ENCODE results near the gene SNTA1.
"Not testable (repeated sequence)": the region's sequence is repeated elsewhere in the genome, so short reads cannot be mapped to it uniquely, and the experiment has no call there.

The SNTA1 gene

GRCh38 chr20:33431797-33432381 is 11.7 kb downstream of the SNTA1 start:
- DNase-seq (ENCODE audit: low spot score), result no peak

- DNase-seq (ENCODE audit: low spot score), result not testable (repeated sequence)
Observed at GRCh38 chr20:33423875-33424274, 19.7 kb downstream of the SNTA1 start.

- DNase-seq (ENCODE audit: low spot score), result no peak
Observed at GRCh38 chr20:33423141-33423834, 20.3 kb downstream of the SNTA1 start.

- no peak for DNase-seq (ENCODE audit: low spot score)
Observed at GRCh38 chr20:33419140-33419974, 24.2 kb downstream of the SNTA1 start.

GRCh38 chr20:33418033-33418432 is 25.5 kb downstream of the SNTA1 start:
- no peak for DNase-seq (ENCODE audit: low spot score)

- peak; percentile 73 for DNase-seq (ENCODE audit: low spot score)
Observed at GRCh38 chr20:33415948-33416347, 27.6 kb downstream of the SNTA1 start.

- no peak for DNase-seq (ENCODE audit: low spot score)
Observed at GRCh38 chr20:33412484-33412838, 31.1 kb downstream of the SNTA1 start.

GRCh38 chr20:33411711-33412483 is 31.7 kb downstream of the SNTA1 start:
- DNase-seq (ENCODE audit: low spot score), result no peak

GRCh38 chr20:33411242-33411641 is 32.3 kb downstream of the SNTA1 start:
- DNase-seq (ENCODE audit: low spot score), result no peak

GRCh38 chr20:33410081-33410742 is 33.4 kb downstream of the SNTA1 start:
- no peak for DNase-seq (ENCODE audit: low spot score)

GRCh38 chr20:33408716-33409654 is 34.6 kb downstream of the SNTA1 start:
- DNase-seq (ENCODE audit: low spot score), result no peak

GRCh38 chr20:33408313-33408712 is 35.2 kb downstream of the SNTA1 start:
- DNase-seq (ENCODE audit: low spot score), result no peak

GRCh38 chr20:33407796-33408195 is 35.8 kb downstream of the SNTA1 start:
- DNase-seq (ENCODE audit: low spot score), result no peak

GRCh38 chr20:33407251-33407650 is 36.3 kb downstream of the SNTA1 start:
- no peak for DNase-seq (ENCODE audit: low spot score)

GRCh38 chr20:33404281-33404680 is 39.3 kb downstream of the SNTA1 start:
- no peak for DNase-seq (ENCODE audit: low spot score)

- DNase-seq (ENCODE audit: low spot score), result no peak
Observed at GRCh38 chr20:33401921-33402369, 41.6 kb downstream of the SNTA1 start.

- peak; percentile 88 for DNase-seq (ENCODE audit: low spot score)
Observed at GRCh38 chr20:33401184-33401920, 42.2 kb downstream of the SNTA1 start, which contains the start of gene CDK5RAP1. TSS of gene CDK5RAP1 (minus strand) at chr20:33401519. CDS start at chr20:33397064, 4,455 bp downstream.

GRCh38 chr20:33400812-33401183 is 42.8 kb downstream of the SNTA1 start:
- peak; percentile 45 for DNase-seq (ENCODE audit: low spot score)

GRCh38 chr20:33399924-33400323 is 43.6 kb downstream of the SNTA1 start:
- DNase-seq (ENCODE audit: low spot score), result no peak

GRCh38 chr20:33394718-33395117 is 48.8 kb downstream of the SNTA1 start:
- DNase-seq (ENCODE audit: low spot score), result no peak

Data from iPS-NIHi11 (cell line).